B cell (primary cell): ENCODE data around the gene KIAA1217.

Source experiments
- EZH2 ChIP-seq: IDR thresholded peaks from 2 replicates; pipeline ENCODE4 v1.6.1; 2012; ENCODE audit warnings: borderline replicate concordance, low read depth, mild to moderate bottlenecking, moderate library complexity, low read length; ENCODE audit not compliant: insufficient read depth, poor library complexity, severe bottlenecking
- TF ChIP-seq, protein P1 (sequence below): fragments of 200-600 bp; IDR thresholded peaks from one replicate; pipeline ENCODE4 v1.8.0; 2022; ENCODE audit warnings: antibody characterized with exemption, mild to moderate bottlenecking

DNA sequence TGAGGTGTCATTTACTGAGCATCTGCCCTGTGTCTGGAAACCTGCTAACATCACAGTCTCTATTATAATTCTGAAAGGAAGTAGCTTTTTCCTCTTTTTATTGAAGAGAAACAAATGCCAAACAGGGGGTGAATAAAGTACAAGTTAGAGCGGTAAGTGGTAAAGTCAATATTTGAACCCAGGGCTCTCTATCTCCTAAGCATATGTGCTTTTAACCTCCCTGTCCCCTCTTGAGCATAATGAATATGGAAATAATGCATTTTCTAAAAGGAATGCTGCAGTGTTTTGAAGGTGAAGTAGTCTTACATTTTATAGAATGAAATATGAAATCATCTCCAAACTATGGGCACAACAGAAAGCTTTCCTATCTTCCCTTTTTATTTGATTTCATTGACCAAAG, 196.7 kb downstream of the KIAA1217 start:
- TF ChIP-seq, protein P1, sequence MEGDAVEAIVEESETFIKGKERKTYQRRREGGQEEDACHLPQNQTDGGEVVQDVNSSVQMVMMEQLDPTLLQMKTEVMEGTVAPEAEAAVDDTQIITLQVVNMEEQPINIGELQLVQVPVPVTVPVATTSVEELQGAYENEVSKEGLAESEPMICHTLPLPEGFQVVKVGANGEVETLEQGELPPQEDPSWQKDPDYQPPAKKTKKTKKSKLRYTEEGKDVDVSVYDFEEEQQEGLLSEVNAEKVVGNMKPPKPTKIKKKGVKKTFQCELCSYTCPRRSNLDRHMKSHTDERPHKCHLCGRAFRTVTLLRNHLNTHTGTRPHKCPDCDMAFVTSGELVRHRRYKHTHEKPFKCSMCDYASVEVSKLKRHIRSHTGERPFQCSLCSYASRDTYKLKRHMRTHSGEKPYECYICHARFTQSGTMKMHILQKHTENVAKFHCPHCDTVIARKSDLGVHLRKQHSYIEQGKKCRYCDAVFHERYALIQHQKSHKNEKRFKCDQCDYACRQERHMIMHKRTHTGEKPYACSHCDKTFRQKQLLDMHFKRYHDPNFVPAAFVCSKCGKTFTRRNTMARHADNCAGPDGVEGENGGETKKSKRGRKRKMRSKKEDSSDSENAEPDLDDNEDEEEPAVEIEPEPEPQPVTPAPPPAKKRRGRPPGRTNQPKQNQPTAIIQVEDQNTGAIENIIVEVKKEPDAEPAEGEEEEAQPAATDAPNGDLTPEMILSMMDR: no peak
- TF ChIP-seq EZH2: no peak
